Natural killer cell (primary cell): ENCODE measurements around the gene PIGU. TPM values are rescaled to one million over a fixed set of nuclear protein-coding genes. Genes with fewer than 3 reads are reported as not detected.

ENCODE experiments used
- ATAC-seq, 3 donors: fragments of 150-1000 bp in 2 of 3; fragments of 200-7000 bp in 1 of 3; cut with Tn5 transposase; 1 replicate in 1 of 3; 2 replicates in 2 of 3; pipeline ENCODE4 v1.10.0; 2021; ENCODE audit warnings: mild to moderate bottlenecking in 2 of 3, moderate library complexity in 2 of 3
- DNase-seq, 2 donors: peaks; one replicate each; pipeline versions ENCODE4 v3.0.0 to v3.0.0-alpha.2; 2013 to 2021; ENCODE audit warnings: mixed read lengths in 1 of 2
- H3K27ac ChIP-seq: one replicate; pipeline ENCODE4 v1.5.1; 2013; ENCODE audit warnings: mild to moderate bottlenecking, low read length
- H3K27me3 ChIP-seq: one replicate; pipeline ENCODE4 v1.6.1; 2013; ENCODE audit warnings: low read length; ENCODE audit not compliant: control insufficient read depth, insufficient read depth
- H3K36me3 ChIP-seq: one replicate; pipeline ENCODE4 v1.6.1; 2013; ENCODE audit warnings: low read length; ENCODE audit not compliant: control insufficient read depth, insufficient read depth
- H3K4me1 ChIP-seq: one replicate; pipeline ENCODE4 v1.6.1; 2013; ENCODE audit warnings: low read length; ENCODE audit not compliant: control insufficient read depth, insufficient read depth
- H3K4me3 ChIP-seq: one replicate; pipeline ENCODE4 v1.5.1; 2013; ENCODE audit warnings: low read length
- H3K9me3 ChIP-seq: one replicate; pipeline ENCODE4 v1.6.1; 2013; ENCODE audit warnings: low read length; ENCODE audit not compliant: control insufficient read depth, insufficient read depth
- H3K27ac Mint-ChIP-seq, 2 donors: one replicate each; pipeline ENCODE4 v1.8.0; 2022; ENCODE audit warnings: mild to moderate bottlenecking in 2 of 2, mixed read lengths in 2 of 2, moderate library complexity in 1 of 2
- H3K27me3 Mint-ChIP-seq, 2 donors: one replicate each; pipeline ENCODE4 v1.8.0; 2022; ENCODE audit warnings: low read depth in 2 of 2, mixed read lengths in 2 of 2
- H3K36me3 Mint-ChIP-seq: one replicate; pipeline ENCODE4 v1.8.0; 2022; ENCODE audit warnings: mixed read lengths
- H3K4me1 Mint-ChIP-seq, 2 donors: one replicate each; pipeline ENCODE4 v1.8.0; 2022; ENCODE audit warnings: mixed read lengths in 2 of 2
- H3K4me3 Mint-ChIP-seq: one replicate; pipeline ENCODE4 v1.8.0; 2022; ENCODE audit warnings: mild to moderate bottlenecking, moderate library complexity, mixed read lengths
- H3K9me3 Mint-ChIP-seq, 2 donors: one replicate each; pipeline ENCODE4 v1.8.0; 2022; ENCODE audit warnings: mixed read lengths in 2 of 2
- CTCF ChIP-seq: fragments of 200-600 bp; IDR thresholded peaks from one replicate; pipeline ENCODE4 v1.8.0; 2022; ENCODE audit warnings: antibody characterized with exemption
- WGBS: methylation state at CpG from one replicate; pipeline ENCODE4 v1.1.7; 2013; ENCODE audit warnings: missing lambda C conversion rate; ENCODE audit not compliant: insufficient coverage; 5-methylcytosine and 5-hydroxymethylcytosine counted together
- intact Hi-C: fragments of 100-400 bp; cut with micrococcal nuclease; formaldehyde crosslinking; loops from one replicate; pipeline ENCODE4 v1.14.2; 2022
- total RNA-seq, 4 donors: library from RNA; stranded (reverse); fragments of 120-200 nt in 1 of 4; gene quantifications; one replicate each; pipeline versions ENCODE4 v1.2.3 to v1.2.4, GENCODE V29; 2013 to 2022

Gene PIGU
- total RNA-seq, 3 donors from 2014 or later (not counting 1 experiment from before 2014, with no cell fraction given), result 7.0 to 11.1 (median 8.2) TPM

GRCh38 chr20:34706302-34706875 is 29.5 kb upstream of the PIGU start:
- Histone ChIP-seq H3K4me3 (no peak overlapping the region), H3K36me3 (no peaks in the 10 kb centered on the region), H3K27ac (no peak overlapping the region), H3K27me3 (peaks cover 3% of the 10 kb centered on the region), H3K9me3 (no peaks in the 10 kb centered on the region), H3K4me1 (peaks cover 35% of the 10 kb centered on the region)
- H3K9me3 Mint-ChIP-seq, result no peaks in the 10 kb centered on the region
- H3K4me1 Mint-ChIP-seq, result peaks cover 25 to 38% of the 10 kb centered on the region in 2 donors
- WGBS, result no CpG with 5 or more reads among the region's 1 CpG
- no peaks in the 10 kb centered on the region for H3K36me3 Mint-ChIP-seq
- ATAC-seq (no peak), DNase-seq (no peak)
- peaks cover 0 to 10% of the 10 kb centered on the region in 2 donors for H3K27me3 Mint-ChIP-seq
- H3K4me3 Mint-ChIP-seq, result peak overlapping the region; percentile 45
- no peak for TF ChIP-seq CTCF
- H3K27ac Mint-ChIP-seq, result peak overlapping the region; percentile 94 to 98
- intact Hi-C loops, result loop anchor here (5.0 to 10.0 kb wide), 2 partner anchors 144 to 172 kb away; no protein-coding TSS in a partner anchor

GRCh38 chr20:34705397-34706301 is 28.8 kb upstream of the PIGU start:
- H3K27me3 ChIP-seq, result no peaks in the 10 kb centered on the region
- H3K36me3 Mint-ChIP-seq, result no peaks in the 10 kb centered on the region
- H3K27me3 Mint-ChIP-seq, result peaks cover 0 to 12% of the 10 kb centered on the region in 2 donors
- no peaks in the 10 kb centered on the region for H3K9me3 Mint-ChIP-seq
- peak overlapping the region; percentile 94 to 98 for H3K27ac Mint-ChIP-seq
- H3K27ac ChIP-seq, result peak overlapping the region; percentile 50
- peaks cover 23 to 34% of the 10 kb centered on the region in 2 donors for H3K4me1 Mint-ChIP-seq
- peak in 1 of 2 donors; percentile 18 for DNase-seq
- WGBS, result 72% methylated on average over 5 of the region's 6 CpGs
- no peak overlapping the region for H3K4me3 ChIP-seq
- peaks cover 33% of the 10 kb centered on the region for H3K4me1 ChIP-seq
- peak overlapping the region; percentile 94 for H3K4me3 Mint-ChIP-seq
- no peak for ATAC-seq
- H3K36me3 ChIP-seq, result no peaks in the 10 kb centered on the region
- H3K9me3 ChIP-seq, result no peaks in the 10 kb centered on the region
- TF ChIP-seq CTCF, result no peak
- intact Hi-C loops, result loop anchor here (5.0 to 10.0 kb wide), 2 partner anchors 143 to 171 kb away; no protein-coding TSS in a partner anchor

GRCh38 chr20:34705008-34705396 is 28.1 kb upstream of the PIGU start:
- H3K9me3 Mint-ChIP-seq, result no peaks in the 10 kb centered on the region
- no peaks in the 10 kb centered on the region for H3K36me3 Mint-ChIP-seq
- 72% methylated on average over 5 of the region's 5 CpGs for WGBS
- H3K27me3 ChIP-seq, result no peaks in the 10 kb centered on the region
- peaks cover 0 to 12% of the 10 kb centered on the region in 2 donors for H3K27me3 Mint-ChIP-seq
- intact Hi-C loops, result loop anchor here (5.0 to 10.0 kb wide), 2 partner anchors 143 to 170 kb away; no protein-coding TSS in a partner anchor
- H3K27ac Mint-ChIP-seq, result peak overlapping the region; percentile 94 to 98
- peaks cover 16 to 28% of the 10 kb centered on the region in 2 donors for H3K4me1 Mint-ChIP-seq
- peaks cover 27% of the 10 kb centered on the region for H3K4me1 ChIP-seq
- peak in 1 of 2 donors; percentile 38 for DNase-seq
- peak overlapping the region; percentile 94 for H3K4me3 Mint-ChIP-seq
- H3K9me3 ChIP-seq, result no peaks in the 10 kb centered on the region
- H3K27ac ChIP-seq, result peak overlapping the region; percentile 50
- no peaks in the 10 kb centered on the region for H3K36me3 ChIP-seq
- ATAC-seq, result no peak
- no peak for TF ChIP-seq CTCF
- H3K4me3 ChIP-seq, result peak overlapping the region; percentile 47
